Gastroesophageal sphincter (tissue), 3 donors: ENCODE data around the gene ITM2B.

Experiments used
- CTCF ChIP-seq, 4 experiments: fragments of 200-600 bp in 2 of 4; fragments of 450-650 bp in 2 of 4; sonication (generic) in 1 of 4; IDR thresholded peaks; one replicate each; pipeline ENCODE4 v1.5.1; 2017 to 2019; ENCODE audit warnings: antibody characterized with exemption in 4 of 4, mild to moderate bottlenecking in 2 of 4, moderate library complexity in 2 of 4
- EP300 ChIP-seq: sonication (generic); formaldehyde crosslinking; IDR thresholded peaks from one replicate; pipeline ENCODE4 v1.6.1; 2017; ENCODE audit warnings: antibody characterized with exemption, mild to moderate bottlenecking
- POLR2A ChIP-seq, 2 donors: fragments of 450-650 bp; IDR thresholded peaks; one replicate each; pipeline ENCODE4 v1.6.1; 2017; ENCODE audit warnings: antibody characterized with exemption in 2 of 2, mild to moderate bottlenecking in 2 of 2, moderate library complexity in 1 of 2
- POLR2AphosphoS5 ChIP-seq: sonication (generic); formaldehyde crosslinking; IDR thresholded peaks from one replicate; pipeline ENCODE4 v1.6.1; 2017; ENCODE audit warnings: antibody characterized with exemption

GRCh38 chr13:48184260-48184659 is 48.7 kb upstream of the ITM2B start:
- no peak for TF ChIP-seq CTCF (IDR thresholded peaks at IDR 0.05)
- no peak for TF ChIP-seq POLR2AphosphoS5
- no peak for TF ChIP-seq POLR2A (IDR thresholded peaks at IDR 0.05)
- TF ChIP-seq EP300, result no peak
